ENCODE results near the gene NDUFB5.

Gene NDUFB5

DNA sequence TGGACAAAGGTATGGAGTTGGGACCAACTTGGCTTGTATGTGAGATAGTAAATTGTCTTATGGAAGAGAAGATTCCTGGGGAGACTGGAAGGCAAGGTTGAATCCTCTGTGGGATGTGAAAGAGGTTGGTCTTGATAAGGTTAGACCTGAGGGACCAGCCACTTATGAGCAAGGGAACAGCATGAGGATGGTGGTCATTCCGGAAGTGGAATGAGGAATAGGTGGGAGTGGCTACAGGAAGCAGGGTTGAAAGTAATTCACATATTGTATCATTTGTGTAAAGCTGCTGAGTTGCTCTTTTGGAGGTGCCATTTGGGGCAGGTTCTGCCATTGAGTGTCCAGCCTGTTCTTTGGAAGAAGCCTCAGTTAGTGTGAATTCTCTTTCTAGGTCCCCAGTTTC lies 61.4 kb downstream of the NDUFB5 start:
- no peak overlapping the region for H3K9ac ChIP-seq (ENCODE audit: low read length)
- H3K4me1 ChIP-seq (ENCODE audit: insufficient read depth, low read length), result peaks cover 9% of the 10 kb centered on the region
- no peaks in the 10 kb centered on the region for H3K27me3 ChIP-seq (ENCODE audit: control insufficient read depth in 1 of 2, insufficient read depth in 2 of 2, low read length in 2 of 2)
- no peaks in the 10 kb centered on the region for H3K36me3 ChIP-seq (ENCODE audit: insufficient read depth, low read length)
- no peaks in the 10 kb centered on the region for H3K9me3 ChIP-seq (ENCODE audit: low read length)
- H3K4me3 ChIP-seq (ENCODE audit: low read depth in 1 of 2, low read length in 2 of 2), result no peak overlapping the region
- no peak overlapping the region for H3K27ac ChIP-seq (ENCODE audit: low read depth, low read length)

DNA sequence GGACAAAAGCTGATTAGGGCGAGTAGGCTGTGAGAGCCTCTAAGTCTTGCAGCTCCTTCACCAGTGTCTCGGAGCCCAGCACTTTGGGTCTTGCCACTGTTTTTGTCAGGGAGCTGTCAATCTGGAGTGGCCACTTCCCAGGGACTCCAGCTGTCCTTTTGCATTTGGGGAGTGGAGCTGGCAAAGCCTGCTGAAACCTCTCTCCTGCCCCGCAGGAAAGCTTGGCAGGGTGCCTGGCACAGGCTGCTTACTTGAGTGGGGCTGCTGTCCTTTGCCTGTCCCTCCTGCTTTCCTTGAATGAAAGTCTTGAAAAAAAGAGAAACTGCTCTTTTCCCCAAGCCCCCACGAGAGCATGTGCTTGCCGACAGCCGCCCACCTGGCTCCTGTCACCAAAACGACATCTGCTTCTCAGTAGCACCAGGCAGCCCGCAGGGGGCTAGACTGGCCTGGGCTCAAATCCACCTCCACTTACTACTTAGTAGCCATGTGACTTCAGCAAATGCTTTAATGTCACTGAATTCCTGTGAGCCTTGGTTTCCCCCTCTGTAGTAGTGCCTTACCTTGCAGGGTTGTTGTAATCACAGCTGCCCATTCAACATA lies 61.9 kb downstream of the NDUFB5 start:
- H3K4me3 ChIP-seq (ENCODE audit: low read depth in 1 of 2, low read length in 2 of 2), result no peak overlapping the region
- no peak overlapping the region for H3K27ac ChIP-seq (ENCODE audit: low read depth, low read length)
- peaks cover 9% of the 10 kb centered on the region for H3K4me1 ChIP-seq (ENCODE audit: insufficient read depth, low read length)
- H3K9me3 ChIP-seq (ENCODE audit: low read length), result no peaks in the 10 kb centered on the region
- H3K36me3 ChIP-seq (ENCODE audit: insufficient read depth, low read length), result no peaks in the 10 kb centered on the region
- no peaks in the 10 kb centered on the region for H3K27me3 ChIP-seq (ENCODE audit: control insufficient read depth in 1 of 2, insufficient read depth in 2 of 2, low read length in 2 of 2)
- no peak overlapping the region for H3K9ac ChIP-seq (ENCODE audit: low read length)

DNA sequence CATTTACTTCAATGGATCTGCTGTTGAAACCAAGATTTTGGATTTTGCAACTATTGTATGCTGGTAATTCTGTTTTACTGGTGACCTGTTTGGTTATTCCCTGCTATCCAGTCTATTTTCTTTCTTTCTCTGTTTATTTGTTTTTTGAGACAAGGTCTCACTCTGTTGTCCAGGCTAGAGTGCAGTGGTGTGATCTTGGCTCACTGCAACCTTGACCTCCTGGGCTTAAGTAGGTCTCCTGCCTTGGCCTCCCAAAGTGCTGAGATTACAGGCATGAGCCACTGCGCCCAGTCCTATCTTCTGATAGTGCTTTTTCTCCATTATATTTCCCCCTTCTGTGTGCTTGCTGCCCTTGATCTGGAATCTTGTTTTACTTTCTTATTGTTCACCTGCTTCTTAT lies 63.8 kb downstream of the NDUFB5 start:
- Histone ChIP-seq H3K27ac (ENCODE audit: low read depth, low read length) (no peak overlapping the region), H3K4me1 (ENCODE audit: insufficient read depth, low read length) (peaks cover 9% of the 10 kb centered on the region), H3K4me3 (ENCODE audit: low read depth in 1 of 2, low read length in 2 of 2) (no peak overlapping the region), H3K9ac (ENCODE audit: low read length) (no peak overlapping the region), H3K27me3 (ENCODE audit: control insufficient read depth in 1 of 2, insufficient read depth in 2 of 2, low read length in 2 of 2) (no peaks in the 10 kb centered on the region), H3K36me3 (ENCODE audit: insufficient read depth, low read length) (no peaks in the 10 kb centered on the region), H3K9me3 (ENCODE audit: low read length) (no peaks in the 10 kb centered on the region)

DNA sequence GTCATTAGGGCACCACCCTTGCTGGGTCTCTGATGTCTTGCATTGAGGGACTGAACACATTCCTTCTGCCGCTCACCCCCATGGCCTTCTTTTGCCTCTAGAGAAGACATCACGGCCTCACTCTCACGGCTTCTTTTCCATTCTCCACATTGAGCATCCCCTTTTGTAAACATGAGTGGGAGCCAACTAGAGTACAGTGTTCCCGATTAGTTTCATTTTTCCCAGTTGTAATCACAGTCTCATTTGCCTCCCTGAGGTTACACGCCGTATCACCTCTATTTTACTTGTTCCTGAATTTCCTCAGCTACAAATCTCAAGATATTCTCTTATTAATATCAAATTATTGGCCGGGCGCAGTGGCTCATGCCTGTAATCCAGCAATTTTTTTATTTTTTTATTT lies 65.7 kb downstream of the NDUFB5 start:
- Histone ChIP-seq H3K36me3 (ENCODE audit: insufficient read depth, low read length) (no peaks in the 10 kb centered on the region), H3K27ac (ENCODE audit: low read depth, low read length) (no peak overlapping the region), H3K9ac (ENCODE audit: low read length) (no peak overlapping the region), H3K9me3 (ENCODE audit: low read length) (no peaks in the 10 kb centered on the region), H3K4me3 (ENCODE audit: low read depth in 1 of 2, low read length in 2 of 2) (no peak overlapping the region), H3K4me1 (ENCODE audit: insufficient read depth, low read length) (peaks cover 9% of the 10 kb centered on the region), H3K27me3 (ENCODE audit: control insufficient read depth in 1 of 2, insufficient read depth in 2 of 2, low read length in 2 of 2) (no peaks in the 10 kb centered on the region)

DNA sequence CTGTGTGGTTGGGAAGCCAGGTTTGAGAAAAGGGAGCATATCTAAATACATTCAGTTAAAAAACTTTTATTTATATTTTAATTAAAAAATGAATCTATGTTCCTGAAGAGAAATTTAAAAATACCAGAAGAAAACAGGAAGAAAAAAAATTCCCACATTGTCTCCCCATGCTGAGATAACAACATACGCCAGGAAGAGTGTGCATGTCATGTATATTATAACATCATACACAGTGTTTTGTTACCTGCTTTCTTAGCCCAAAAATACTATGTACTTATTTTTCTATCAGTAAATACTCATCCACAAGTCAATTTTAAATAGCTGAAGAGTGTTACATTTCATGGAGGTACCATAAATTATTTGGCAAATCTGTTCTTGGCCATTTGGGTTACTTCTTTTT lies 66.7 kb downstream of the NDUFB5 start:
- Histone ChIP-seq H3K9me3 (ENCODE audit: low read length) (no peaks in the 10 kb centered on the region), H3K27ac (ENCODE audit: low read depth, low read length) (no peak overlapping the region), H3K36me3 (ENCODE audit: insufficient read depth, low read length) (no peaks in the 10 kb centered on the region), H3K4me1 (ENCODE audit: insufficient read depth, low read length) (peaks cover 5% of the 10 kb centered on the region), H3K4me3 (ENCODE audit: low read depth in 1 of 2, low read length in 2 of 2) (no peak overlapping the region), H3K9ac (ENCODE audit: low read length) (no peak overlapping the region), H3K27me3 (ENCODE audit: control insufficient read depth in 1 of 2, insufficient read depth in 2 of 2, low read length in 2 of 2) (no peaks in the 10 kb centered on the region)

DNA sequence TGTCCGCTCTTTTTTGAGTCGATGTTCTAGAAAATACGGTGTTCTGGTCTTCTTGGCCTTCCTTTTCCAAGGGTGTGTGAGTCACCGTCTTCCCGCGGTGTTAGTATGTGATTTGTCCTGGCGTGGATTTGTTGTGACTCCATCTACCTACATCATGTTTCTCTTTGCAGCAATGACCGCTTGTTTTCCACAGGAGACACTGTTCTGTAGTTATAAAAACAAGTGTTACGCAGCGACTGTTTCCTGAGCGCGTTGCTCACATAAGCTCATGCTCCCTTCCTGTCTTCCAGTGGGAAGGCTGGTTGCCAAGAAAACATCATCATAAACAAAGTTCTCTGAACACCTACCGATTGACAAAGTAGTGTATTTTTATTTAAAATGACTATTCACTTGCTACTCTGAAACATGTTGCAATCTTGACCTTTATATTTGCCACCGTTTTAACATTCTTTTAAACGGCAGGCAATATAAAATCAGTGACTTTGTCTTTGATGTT lies 67.2 kb downstream of the NDUFB5 start:
- Histone ChIP-seq H3K4me3 (ENCODE audit: low read depth in 1 of 2, low read length in 2 of 2) (no peak overlapping the region), H3K27me3 (ENCODE audit: control insufficient read depth in 1 of 2, insufficient read depth in 2 of 2, low read length in 2 of 2) (no peaks in the 10 kb centered on the region), H3K27ac (ENCODE audit: low read depth, low read length) (no peak overlapping the region), H3K4me1 (ENCODE audit: insufficient read depth, low read length) (peaks cover under 1% of the 10 kb centered on the region), H3K9ac (ENCODE audit: low read length) (no peak overlapping the region), H3K9me3 (ENCODE audit: low read length) (no peaks in the 10 kb centered on the region), H3K36me3 (ENCODE audit: insufficient read depth, low read length) (no peaks in the 10 kb centered on the region)

DNA sequence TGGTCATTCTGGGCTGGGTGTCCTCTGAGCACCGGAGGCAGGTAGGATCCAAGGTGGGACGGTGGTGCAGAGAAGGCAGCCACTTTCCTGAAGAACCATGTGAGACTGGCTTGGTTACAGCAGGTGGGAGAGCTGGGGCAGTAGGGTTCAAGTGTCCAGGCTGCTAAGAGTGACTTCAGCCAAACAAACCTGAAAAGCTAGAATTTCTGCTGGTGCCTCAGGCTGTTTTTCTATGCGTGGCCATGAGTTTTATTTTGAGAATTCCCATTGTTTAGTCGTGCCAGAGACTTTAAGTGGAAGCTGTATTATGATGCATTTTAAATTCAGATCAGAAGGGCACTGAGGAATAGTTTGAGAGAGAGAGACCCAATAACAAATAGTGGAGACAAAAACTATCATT lies 68.3 kb downstream of the NDUFB5 start:
- H3K27ac ChIP-seq (ENCODE audit: low read depth, low read length), result no peak overlapping the region
- H3K9me3 ChIP-seq (ENCODE audit: low read length), result no peaks in the 10 kb centered on the region
- no peaks in the 10 kb centered on the region for H3K36me3 ChIP-seq (ENCODE audit: insufficient read depth, low read length)
- no peak overlapping the region for H3K4me3 ChIP-seq (ENCODE audit: low read depth in 1 of 2, low read length in 2 of 2)
- no peaks in the 10 kb centered on the region for H3K27me3 ChIP-seq (ENCODE audit: control insufficient read depth in 1 of 2, insufficient read depth in 2 of 2, low read length in 2 of 2)
- no peaks in the 10 kb centered on the region for H3K4me1 ChIP-seq (ENCODE audit: insufficient read depth, low read length)
- H3K9ac ChIP-seq (ENCODE audit: low read length), result no peak overlapping the region

DNA sequence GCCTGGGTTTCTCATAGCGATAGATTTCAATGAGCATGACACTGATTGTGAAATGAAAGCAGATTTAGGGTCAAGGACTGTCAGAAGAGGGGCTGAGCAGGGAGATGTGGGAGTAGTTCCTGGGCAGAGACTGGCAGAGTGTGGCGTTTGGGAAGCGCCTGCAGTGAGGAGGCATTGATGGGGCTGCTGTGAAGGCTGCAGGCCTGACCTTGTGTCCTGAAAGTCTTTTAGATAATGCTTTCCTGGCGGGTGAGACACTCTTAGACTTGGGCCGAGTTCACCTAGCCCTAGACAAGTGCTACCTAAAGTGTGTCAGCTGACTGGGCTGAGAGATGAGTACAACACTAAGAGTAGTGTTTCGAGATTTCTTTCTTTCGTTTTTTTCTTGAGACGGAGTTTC lies 68.9 kb downstream of the NDUFB5 start:
- H3K4me3 ChIP-seq (ENCODE audit: low read depth in 1 of 2, low read length in 2 of 2), result no peak overlapping the region
- no peaks in the 10 kb centered on the region for H3K36me3 ChIP-seq (ENCODE audit: insufficient read depth, low read length)
- H3K27me3 ChIP-seq (ENCODE audit: control insufficient read depth in 1 of 2, insufficient read depth in 2 of 2, low read length in 2 of 2), result no peaks in the 10 kb centered on the region
- H3K9me3 ChIP-seq (ENCODE audit: low read length), result no peaks in the 10 kb centered on the region
- H3K27ac ChIP-seq (ENCODE audit: low read depth, low read length), result no peak overlapping the region
- no peaks in the 10 kb centered on the region for H3K4me1 ChIP-seq (ENCODE audit: insufficient read depth, low read length)
- no peak overlapping the region for H3K9ac ChIP-seq (ENCODE audit: low read length)

DNA sequence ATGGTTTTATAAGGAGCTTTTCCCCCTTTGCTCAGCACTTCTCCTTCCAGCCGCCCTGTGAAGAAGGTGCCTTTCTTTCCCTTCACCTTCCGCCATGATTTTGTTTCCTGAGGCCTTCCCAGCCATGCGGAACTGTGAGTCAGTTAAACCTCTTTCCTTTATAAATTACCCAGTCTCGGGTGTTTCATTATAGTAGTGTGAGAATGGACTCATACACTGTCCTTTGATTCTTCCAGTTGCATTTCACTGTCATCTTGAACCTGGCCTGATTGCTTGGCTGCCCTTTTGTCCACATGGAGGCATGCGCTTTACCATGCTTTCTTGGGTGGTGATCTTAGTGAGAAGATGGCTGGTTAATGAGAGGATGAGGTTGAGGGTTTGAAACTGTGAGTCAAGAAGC lies 71.5 kb downstream of the NDUFB5 start:
- Histone ChIP-seq H3K9ac (ENCODE audit: low read length) (no peak overlapping the region), H3K36me3 (ENCODE audit: insufficient read depth, low read length) (no peaks in the 10 kb centered on the region), H3K4me3 (ENCODE audit: low read depth in 1 of 2, low read length in 2 of 2) (no peak overlapping the region), H3K27ac (ENCODE audit: low read depth, low read length) (no peak overlapping the region), H3K4me1 (ENCODE audit: insufficient read depth, low read length) (no peaks in the 10 kb centered on the region), H3K27me3 (ENCODE audit: control insufficient read depth in 1 of 2, insufficient read depth in 2 of 2, low read length in 2 of 2) (no peaks in the 10 kb centered on the region), H3K9me3 (ENCODE audit: low read length) (no peaks in the 10 kb centered on the region)
